Stimulated activated CD4-positive, alpha-beta T cell treated with anti-CD3 and anti-CD28 coated beads, Interleukin-4, amount 100 ng/mL, for 1 hour (primary cell): ENCODE measurements around the gene MAPK1.
A peak's percentile ranks its signal among the peaks of the same experiment; 100 is the strongest.

ENCODE experiments used
- DNase-seq: peaks from one replicate; pipeline ENCODE4 v3.0.0-alpha.2; 2020

MAPK1 gene

GRCh38 chr22:21780259-21780658, 87.2 kb downstream of the MAPK1 start:
- DNase-seq = no peak

GRCh38 chr22:21779444-21779843, 88.0 kb downstream of the MAPK1 start:
- no peak for DNase-seq

- DNase-seq = no peak
Observed at GRCh38 chr22:21778705-21779363, 88.6 kb downstream of the MAPK1 start.

GRCh38 chr22:21771631-21771976, 95.8 kb downstream of the MAPK1 start:
- DNase-seq = no peak

- DNase-seq = no peak
Observed at GRCh38 chr22:21768435-21768834, 99.0 kb downstream of the MAPK1 start.

- peak; percentile 7 for DNase-seq
Observed at GRCh38 chr22:21766691-21767462, 100.6 kb downstream of the MAPK1 start.

- DNase-seq = no peak
Observed at GRCh38 chr22:21765909-21766529, 101.4 kb downstream of the MAPK1 start.

GRCh38 chr22:21764038-21764804, 103.2 kb downstream of the MAPK1 start:
- DNase-seq = peak; percentile 18

GRCh38 chr22:21762712-21763581, 104.5 kb downstream of the MAPK1 start:
- DNase-seq = peak; percentile 37

GRCh38 chr22:21761994-21762680, 105.3 kb downstream of the MAPK1 start:
- no peak for DNase-seq

GRCh38 chr22:21761086-21761485, 106.4 kb downstream of the MAPK1 start:
- DNase-seq = no peak

GRCh38 chr22:21760640-21761039, 106.8 kb downstream of the MAPK1 start:
- no peak for DNase-seq

- DNase-seq = no peak
Observed at GRCh38 chr22:21759646-21760376, 107.6 kb downstream of the MAPK1 start.

- DNase-seq = no peak
Observed at GRCh38 chr22:21759093-21759492, 108.4 kb downstream of the MAPK1 start.

- no peak for DNase-seq
Observed at GRCh38 chr22:21758091-21758864, 109.2 kb downstream of the MAPK1 start.

GRCh38 chr22:21755851-21756284, 111.6 kb downstream of the MAPK1 start:
- DNase-seq = no peak

GRCh38 chr22:21754523-21754922, 112.9 kb downstream of the MAPK1 start:
- DNase-seq = no peak

GRCh38 chr22:21753374-21754111, 113.9 kb downstream of the MAPK1 start:
- DNase-seq = no peak

- DNase-seq = no peak
Observed at GRCh38 chr22:21752276-21752675, 115.2 kb downstream of the MAPK1 start.
